K562 (cell line): ENCODE results near the gene HMGB2. TPM values are rescaled to one million over a fixed set of nuclear protein-coding genes. Genes with fewer than 3 reads are reported as not detected.

Experiments
- ATAC-seq: fragments of 200-7000 bp; cut with Tn5 transposase; 3 replicates; pipeline ENCODE4 v1.9.1; 2020; ENCODE audit warnings: moderate library complexity
- BruUV-seq: library from RNA; stranded (reverse); fragments of 400-500 nt; replicated peaks from 2 replicates; lab custom pipeline; 2021; lab: Mats Ljungman, UMichigan
- CTCF ChIA-PET: fragments of 300-600 bp; formaldehyde crosslinking; extraction: SDS; loops from one replicate; lab custom pipeline; 2021; ENCODE audit warnings: low intra/inter-chr PET ratio; lab: Yijun Ruan, JAX
- POLR2A ChIA-PET: fragments of 300-600, 350-650 bp; sonication (Branson Sonifier 250); formaldehyde crosslinking; extraction: SDS; loops from one replicate; lab custom pipeline; 2021; ENCODE audit warnings: antibody characterized with exemption, inconsistent platforms; lab: Yijun Ruan, JAX
- DNase-seq, 4 experiments: peaks; one replicate each; pipeline versions ENCODE4 v3.0.0 to v3.0.0-alpha.2; 2011 to 2018; ENCODE audit warnings: low spot score in 3 of 4, mixed read lengths in 3 of 4; ENCODE audit errors: extremely low read depth in 1 of 4
- FAIRE-seq: peaks from 2 replicates; lab custom pipeline; 2011; peaks lifted over from hg19 to GRCh38; lab: Jason Lieb, UNC
- H2AFZ ChIP-seq: 2 replicates; pipeline ENCODE4 v1.6.0; 2011; ENCODE audit warnings: low read depth, low read length, control low read depth, inconsistent platforms
- H3K27ac ChIP-seq: fragments of 200-600 bp; 3 replicates; pipeline ENCODE4 v1.8.0; 2011; ENCODE audit warnings: low read depth, mild to moderate bottlenecking, control low read depth, inconsistent platforms, low read length, moderate library complexity, mixed read lengths; ENCODE audit errors: extremely low read depth
- H3K27me3 ChIP-seq, 2 experiments: fragments of 300-600 bp in 1 of 2; 2 replicates in 1 of 2; 3 replicates in 1 of 2; pipeline versions ENCODE4 v1.6.0 to v1.8.0; 2011; ENCODE audit warnings: inconsistent platforms in 2 of 2, low read length in 2 of 2, mild to moderate bottlenecking in 1 of 2, mixed read lengths in 1 of 2, moderate library complexity in 1 of 2; ENCODE audit not compliant: control insufficient read depth in 2 of 2, insufficient read depth in 2 of 2
- H3K36me3 ChIP-seq: fragments of 300-600 bp; 3 replicates; pipeline ENCODE4 v1.8.0; 2011; ENCODE audit warnings: mild to moderate bottlenecking, low read length, inconsistent platforms; ENCODE audit not compliant: control insufficient read depth, insufficient read depth
- H3K4me1 ChIP-seq, 2 experiments: fragments of 200-600 bp in 1 of 2; replicated peaks in 1 of 2; 2 replicates in 1 of 2; 3 replicates in 1 of 2; pipeline versions ENCODE4 v1.5.1 to v1.8.0; 2011; ENCODE audit warnings: inconsistent platforms in 2 of 2, low read length in 2 of 2, mild to moderate bottlenecking in 1 of 2, mixed read lengths in 1 of 2, moderate library complexity in 1 of 2; ENCODE audit not compliant: control insufficient read depth in 2 of 2, insufficient read depth in 2 of 2
- H3K4me2 ChIP-seq: 2 replicates; pipeline ENCODE4 v1.6.1; 2011; ENCODE audit warnings: low read length, control low read depth, inconsistent platforms, mixed read lengths; ENCODE audit not compliant: insufficient read depth
- H3K4me3 ChIP-seq: fragments of 200-600 bp; sonication (generic), shearing (Covaris generic); 2 replicates; pipeline ENCODE4 v1.5.1; 2016; ENCODE audit warnings: control low read depth, inconsistent platforms
- H3K79me2 ChIP-seq: fragments of 200-600 bp; 3 replicates; pipeline ENCODE4 v1.8.0; 2011; ENCODE audit warnings: low read length, inconsistent platforms; ENCODE audit not compliant: control insufficient read depth, insufficient read depth
- H3K9ac ChIP-seq, 2 experiments: 2 replicates each; pipeline versions ENCODE4 v1.6.0 to v1.6.1; 2011; ENCODE audit warnings: low read depth in 2 of 2, low read length in 2 of 2, control low read depth in 1 of 2, inconsistent platforms in 1 of 2, mild to moderate bottlenecking in 1 of 2, mixed read lengths in 1 of 2; ENCODE audit not compliant: insufficient read depth in 1 of 2
- H3K9me1 ChIP-seq: one replicate; pipeline ENCODE4 v1.6.0; 2011; ENCODE audit warnings: inconsistent platforms, mild to moderate bottlenecking, low read length, moderate library complexity; ENCODE audit not compliant: control insufficient read depth, insufficient read depth
- H3K9me3 ChIP-seq: replicated peaks from 2 replicates; pipeline ENCODE4 v1.5.1; 2011; ENCODE audit warnings: low read depth, low read length, inconsistent platforms; ENCODE audit not compliant: control insufficient read depth, insufficient read depth
- H4K20me1 ChIP-seq: replicated peaks from 2 replicates; pipeline ENCODE4 v1.6.1; 2011; ENCODE audit warnings: low read length, inconsistent platforms, mixed read lengths; ENCODE audit not compliant: control insufficient read depth, insufficient read depth
- CHD1 ChIP-seq: fragments of 200-600 bp; sonication (generic); IDR thresholded peaks from one replicate; pipeline ENCODE4 v1.6.1; 2012; ENCODE audit warnings: mild to moderate bottlenecking, moderate library complexity, low read length, inconsistent platforms
- DMBX1 ChIP-seq: fragments of 250-450 bp; sonication (Bioruptor Pico); IDR thresholded peaks from 2 replicates; pipeline ENCODE4 v1.8.0; 2022; ENCODE audit warnings: inconsistent platforms, mild to moderate bottlenecking, moderate library complexity, borderline replicate concordance
- E2F6 ChIP-seq, 2 experiments: IDR thresholded peaks; 2 replicates each; pipeline ENCODE4 v1.6.1; 2011; ENCODE audit warnings: borderline replicate concordance in 1 of 2, control low read depth in 1 of 2, low read depth in 1 of 2, low read length in 1 of 2, mild to moderate bottlenecking in 1 of 2, mixed read lengths in 1 of 2, moderate library complexity in 1 of 2; ENCODE audit not compliant: insufficient read depth in 1 of 2, insufficient read length in 1 of 2, poor library complexity in 1 of 2, severe bottlenecking in 1 of 2; ENCODE audit errors: extremely low read depth in 1 of 2
- FOXJ3 ChIP-seq: sonication (generic); formaldehyde crosslinking; IDR thresholded peaks from 2 replicates; pipeline ENCODE4 v1.4.0; 2020; ENCODE audit warnings: mild to moderate bottlenecking, missing genetic modification reagents
- GTF2F1 ChIP-seq: IDR thresholded peaks from 2 replicates; pipeline ENCODE4 v1.6.1; 2011; ENCODE audit warnings: low read depth, low read length, improper control_type of control experiment
- HDAC1 ChIP-seq, 2 experiments: fragments of 450-650 bp; IDR thresholded peaks; 2 replicates each; pipeline ENCODE4 v1.6.1; 2016 to 2017; ENCODE audit warnings: inconsistent platforms in 1 of 2, mild to moderate bottlenecking in 1 of 2, moderate library complexity in 1 of 2
- HMGN3 ChIP-seq: IDR thresholded peaks from 2 replicates; pipeline ENCODE4 v1.6.1; 2011; ENCODE audit warnings: borderline replicate concordance, low read depth, mild to moderate bottlenecking, mixed read lengths, low read length; ENCODE audit not compliant: insufficient read length; ENCODE audit errors: extremely low read depth
- MBD2 ChIP-seq: sonication (generic); IDR thresholded peaks from 2 replicates; pipeline ENCODE4 v1.6.1; 2016; ENCODE audit warnings: low read depth, borderline replicate concordance
- MNT ChIP-seq, 2 experiments: fragments of 450-650 bp; conservative IDR thresholded peaks; 2 replicates each; pipeline ENCODE4 v1.6.1; 2017; ENCODE audit warnings: mild to moderate bottlenecking in 2 of 2, moderate library complexity in 2 of 2
- NR4A1 ChIP-seq, 2 experiments: fragments of 250-450 bp in 1 of 2; fragments of 450-650 bp in 1 of 2; sonication (Bioruptor Pico) in 1 of 2; IDR thresholded peaks; 2 replicates each; pipeline versions ENCODE4 v1.4.0 to v1.6.1; 2016 to 2020; ENCODE audit warnings: mild to moderate bottlenecking in 2 of 2, missing compliant biosample characterization in 1 of 2, missing genetic modification characterization in 1 of 2, moderate library complexity in 1 of 2
- NRF1 ChIP-seq, 2 experiments: fragments of 450-650 bp; IDR thresholded peaks in 1 of 2; conservative IDR thresholded peaks in 1 of 2; 2 replicates each; pipeline ENCODE4 v1.6.1; 2014; ENCODE audit warnings: mild to moderate bottlenecking in 2 of 2
- POU5F1 ChIP-seq: fragments of 150-350 bp; IDR thresholded peaks from 2 replicates; pipeline ENCODE4 v1.6.1; 2014; ENCODE audit warnings: borderline replicate concordance, low read length, low read depth, mild to moderate bottlenecking; ENCODE audit not compliant: partially characterized antibody
- SUPT5H ChIP-seq: fragments of 450-650 bp; IDR thresholded peaks from 2 replicates; pipeline ENCODE4 v1.6.1; 2016
- TAF15 ChIP-seq: fragments of 200-400 bp; formaldehyde crosslinking; IDR thresholded peaks from 2 replicates; pipeline ENCODE4 v1.6.1; 2017; ENCODE audit warnings: mild to moderate bottlenecking, low read depth, low read length, moderate library complexity
- ZNF316 ChIP-seq: fragments of 450-650 bp; IDR thresholded peaks from 2 replicates; pipeline ENCODE4 v1.6.1; 2016
- ZSCAN32 ChIP-seq: fragments of 450-650 bp; formaldehyde crosslinking; IDR thresholded peaks from 2 replicates; pipeline ENCODE4 v1.4.0; 2020; ENCODE audit warnings: mild to moderate bottlenecking, moderate library complexity
- WGBS: fragments of 100-300 bp; shearing (Covaris generic); methylation state at CpG from one replicate; pipeline ENCODE4 v1.1.6; 2016; ENCODE audit warnings: low coverage, mixed read lengths; ENCODE audit not compliant: insufficient coverage; ENCODE audit errors: missing lambda C conversion rate; 5-methylcytosine and 5-hydroxymethylcytosine counted together
- in situ Hi-C: fragments of 300-500 bp; cut with MboI; formaldehyde crosslinking; loops from 4 replicates; pipeline ENCODE4 v1.15.0; 2018; ENCODE audit warnings: inconsistent platforms, mixed read lengths
- intact Hi-C: fragments of 100-400 bp; cut with micrococcal nuclease; formaldehyde crosslinking; loops from 2 replicates; pipeline ENCODE4 v1.14.2; 2022
- polyA plus RNA-seq, 8 experiments: library from polyadenylated mRNA; depleted of rRNA in 4 of 8; stranded (reverse) in 5 of 8; unstranded in 3 of 8; fragments of >200 nt; fragmentation: Nextera tagmentation in 2 of 8; fragmentation: Illumina TruSeq in 1 of 8; extraction: Ambion mirVana in 2 of 8; extraction: Trizol in 1 of 8; gene quantifications; 2 replicates each; pipeline versions ENCODE4 v1.2.1 to v1.2.3, GENCODE V29; 2011 to 2014; ENCODE audit warnings: inconsistent platforms in 1 of 8, missing spikeins in 1 of 8
- total RNA-seq, 7 experiments: library from RNA; depleted of rRNA in 6 of 7; stranded (reverse); fragments of >200 nt in 6 of 7; fragmentation: Illumina TruSeq in 2 of 7; extraction: Trizol in 2 of 7; gene quantifications; 2 replicates each; pipeline versions ENCODE4 v1.2.1 to v1.2.3, GENCODE V29; 2011 to 2021; ENCODE audit warnings: low replicate concordance in 1 of 7

The HMGB2 gene
- total and polyA plus RNA-seq, 9 of the 15 experiments (the other 6 are each of a cell fraction or from before 2014, with no cell fraction given) = 309 to 822 (median 626) TPM

- BruUV-seq = TSS peak; percentile 59
- Histone ChIP-seq H3K27ac (peak overlapping the region; percentile 99), H3K9me1 (no peaks in the 10 kb centered on the region), H3K4me2 (peak overlapping the region; percentile 91), H3K79me2 (peaks cover 51% of the 10 kb centered on the region), H3K4me3 (peak overlapping the region; percentile 95), H4K20me1 (no peaks in the 10 kb centered on the region; the same call in 1 of the 2 replicates), H3K9me3 (no peaks in the 10 kb centered on the region), H3K27me3 (no peaks in the 10 kb centered on the region), H3K4me1 (peaks cover 4 to 13% of the 10 kb centered on the region in 2 experiments; a peak in 4 of 5 replicates), H3K9ac (peak overlapping the region; percentile 93 to 97), H3K36me3 (peaks cover 33% of the 10 kb centered on the region), H2AFZ (peak overlapping the region; percentile 90)
- DNase-seq (peak; percentile 90 to 94 (median 94)), FAIRE-seq (no peak), ATAC-seq (peak; percentile 78)
- CTCF ChIA-PET = no interaction called here
- in situ Hi-C loops = loop anchor here (5.0 kb wide), 1 partner anchor 32 kb away; no protein-coding TSS in a partner anchor
- under 1% methylated on average over 35 of the region's 52 CpGs for WGBS
- POLR2A ChIA-PET = interaction anchor here (0.6 to 8.8 kb wide), 26 partner anchors 10 to 1179 kb away, joined by 3 to 123 read pairs (median 4); partner anchors contain the start of genes CEP44, FBXO8 and SAP30
- intact Hi-C loops = loop anchor here (1.0 to 10.0 kb wide), 3 partner anchors 34 to 950 kb away; partner anchors contain the start of genes CEP44 and FBXO8
- TF ChIP-seq FOXJ3 (CRISPR knock-in tag) (peak; percentile 29; the same call in 1 of the 2 replicates), NRF1 (conservative IDR thresholded peaks at IDR 0.05 in 1 of 2, IDR thresholded peaks at IDR 0.05 in 1 of 2) (peak; percentile 59 to 73; a peak in 3 of 4 replicates), HDAC1 (IDR thresholded peaks at IDR 0.05) (peak in 1 of 2 experiments; percentile 73; a peak in 2 of 4 replicates), DMBX1 (CRISPR knock-in tag) (no peak), ZNF316 (0 out of 2 replicates have a peak, but pooled peaks have one; percentile 1), MNT (conservative IDR thresholded peaks at IDR 0.05) (peak in 1 of 2 experiments; percentile 85), ZSCAN32 (no peak), MBD2 (peak; percentile 53; the same call in 1 of the 2 replicates), TAF15 (0 out of 2 replicates have a peak, but pooled peaks have one; percentile 48), SUPT5H (peak; percentile 87), HMGN3 (peak; percentile 91), POU5F1 (no peak), CHD1 (peak; percentile 82), NR4A1 (CRISPR knock-in tag; IDR thresholded peaks at IDR 0.05) (no peak), NR4A1 (tag; IDR thresholded peaks at IDR 0.05) (0 out of 2 replicates have a peak, but pooled peaks have one; percentile 17), E2F6 (IDR thresholded peaks at IDR 0.05; ENCODE audit: borderline replicate concordance in 1 of 2, extremely low read depth in 1 of 2, insufficient read depth in 1 of 2, insufficient read length in 1 of 2, low read depth in 1 of 2, low read length in 1 of 2, poor library complexity in 1 of 2, severe bottlenecking in 1 of 2) (peak; percentile 55 to 70), GTF2F1 (0 out of 2 replicates have a peak, but pooled peaks have one; percentile 5)
These were observed 964 bp upstream of the HMGB2 start for GRCh38 chr4:173334891-173335752.
